ENCODE measurements around the gene ZNF366. TPM values are rescaled to one million over a fixed set of nuclear protein-coding genes. Genes with fewer than 3 reads are reported as not detected.

ZNF366 gene
- polyA plus RNA-seq, 1 donor from 2014 or later, result not detected

Other genes with a start within 250 kb of the ZNF366 start
- gene MRPS27, start 187.2 kb downstream of the ZNF366 start, polyA plus RNA-seq, result 35.5 TPM
- 2.4 TPM for gene PTCD2, start 187.0 kb downstream of the ZNF366 start, polyA plus RNA-seq